OCI-LY3 (cell line): Measurements from ENCODE around the gene HOXC9.

Source experiments
- CTCF ChIP-seq: fragments of 200-600, 300-600 bp; sonication (generic); IDR thresholded peaks from 2 replicates; pipeline ENCODE4 v1.5.1; 2014; ENCODE audit warnings: antibody characterized with exemption, low read length, low read depth
- EZH2phosphoT487 ChIP-seq: fragments of 200-600 bp; shearing (Covaris generic); IDR thresholded peaks from 2 replicates; pipeline ENCODE4 v1.6.1; 2018; ENCODE audit warnings: antibody characterized with exemption, mixed run types, low read depth

GRCh38 chr12:54003625-54004024, 3.7 kb downstream of the HOXC9 start:
- TF ChIP-seq CTCF (no peak), EZH2phosphoT487 (no peak)
